NCI-H1436 treated with DMSO at 0.1 percent for 48 hours (cell line): ENCODE results near the gene CCDC15.
"Not testable (repeated sequence)": the region's sequence is repeated elsewhere in the genome, so short reads cannot be mapped to it uniquely, and the experiment has no call there.

Experiments used
- DNase-seq: peaks from one replicate; lab custom pipeline; 2025; lab: John Stamatoyannopoulos, UW

Gene CCDC15

GRCh38 chr11:125082040-125082439, 128.0 kb downstream of the CCDC15 start:
- DNase-seq: no peak

DNA sequence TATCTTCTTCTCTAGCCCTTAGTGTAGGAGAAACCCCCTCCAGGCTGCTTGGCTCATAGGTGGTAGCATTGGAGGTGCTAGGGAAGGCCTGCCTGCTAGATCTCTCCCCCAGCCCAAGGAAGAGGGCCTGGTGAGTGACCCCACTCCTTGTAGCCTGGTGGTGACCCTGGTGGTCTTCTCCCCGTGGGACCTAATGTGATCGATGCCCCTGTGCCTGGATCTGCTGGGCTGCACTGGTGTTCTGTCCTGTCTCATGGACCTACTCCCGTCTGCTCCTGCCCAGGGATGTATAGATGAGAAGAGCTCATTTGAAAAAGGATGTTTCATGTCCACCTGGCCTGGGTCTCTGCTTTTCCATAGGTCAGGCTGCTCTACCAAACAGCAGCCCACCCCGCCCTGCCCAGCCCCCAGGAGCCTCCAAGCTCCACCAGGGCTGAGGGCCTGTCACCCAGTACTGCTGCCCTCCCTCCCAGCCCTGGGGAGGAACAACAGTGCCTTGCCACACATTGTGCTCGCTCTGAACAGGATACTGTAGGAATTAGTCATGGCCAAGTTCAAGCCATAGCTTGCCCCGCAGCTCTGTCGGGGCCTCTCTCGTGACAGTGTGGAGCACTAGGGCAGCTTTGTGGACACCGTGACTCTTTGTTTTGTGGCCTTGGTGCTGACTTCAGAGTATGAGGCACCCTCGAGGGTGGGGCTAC, 128.8 kb downstream of the CCDC15 start:
- DNase-seq: no peak

DNA sequence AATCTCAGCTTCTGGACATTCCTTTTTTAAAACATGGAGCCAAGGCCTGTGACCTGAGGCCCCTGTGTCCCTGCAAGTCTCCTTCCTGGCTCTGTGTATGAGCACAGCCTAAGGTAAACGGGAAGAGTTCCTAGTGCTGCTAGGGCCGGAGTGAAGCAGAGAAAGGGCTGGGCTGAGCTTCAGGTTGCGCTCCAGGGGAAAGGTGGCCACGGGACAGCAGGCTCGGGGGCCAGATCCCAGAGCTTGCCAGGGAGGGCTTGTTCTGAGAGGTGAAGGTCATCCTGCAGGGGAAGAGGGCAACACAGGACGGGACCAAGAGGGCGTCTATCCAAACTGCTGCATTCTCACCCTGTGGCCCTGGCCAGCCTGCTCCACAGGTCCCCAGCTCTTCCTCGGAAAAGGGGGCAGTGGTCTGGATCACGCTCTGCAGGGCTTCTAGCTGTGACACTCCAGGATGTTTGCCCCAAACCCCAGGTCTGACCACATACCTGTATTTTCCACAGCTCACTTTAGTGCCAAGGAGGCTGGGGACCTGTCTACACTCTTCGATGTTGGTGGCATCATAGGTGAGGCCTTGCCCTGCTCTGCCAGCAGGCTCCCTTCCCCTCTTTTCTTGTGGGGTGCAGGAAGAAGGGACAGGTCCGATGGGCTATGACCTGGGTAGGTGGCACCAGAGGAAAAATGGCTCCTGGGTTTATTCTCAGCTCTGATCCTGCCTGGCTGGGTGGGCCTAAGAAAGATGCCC, 129.5 kb downstream of the CCDC15 start:
- no peak for DNase-seq

DNA sequence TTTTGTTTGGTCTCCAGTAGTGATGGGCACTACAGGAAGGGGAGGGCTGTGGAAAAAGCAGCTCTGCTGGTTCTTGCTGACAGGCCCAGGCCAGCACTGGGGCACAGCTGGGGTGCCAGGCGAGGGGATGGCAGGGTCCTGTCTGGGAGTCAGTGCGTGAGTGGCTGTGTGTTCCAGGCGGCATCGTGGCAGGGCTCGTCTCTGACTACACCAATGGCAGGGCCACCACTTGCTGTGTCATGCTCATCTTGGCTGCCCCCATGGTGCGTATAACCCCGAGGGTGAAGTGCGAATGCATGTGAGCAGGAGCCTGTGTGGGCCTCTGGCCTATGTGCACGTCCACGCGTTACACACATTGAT, 130.0 kb downstream of the CCDC15 start:
- no peak for DNase-seq

- no peak for DNase-seq
Observed at GRCh38 chr11:125084761-125085231, 130.8 kb downstream of the CCDC15 start.

- no peak for DNase-seq
Observed at GRCh38 chr11:125085301-125086081, 131.5 kb downstream of the CCDC15 start.

DNA sequence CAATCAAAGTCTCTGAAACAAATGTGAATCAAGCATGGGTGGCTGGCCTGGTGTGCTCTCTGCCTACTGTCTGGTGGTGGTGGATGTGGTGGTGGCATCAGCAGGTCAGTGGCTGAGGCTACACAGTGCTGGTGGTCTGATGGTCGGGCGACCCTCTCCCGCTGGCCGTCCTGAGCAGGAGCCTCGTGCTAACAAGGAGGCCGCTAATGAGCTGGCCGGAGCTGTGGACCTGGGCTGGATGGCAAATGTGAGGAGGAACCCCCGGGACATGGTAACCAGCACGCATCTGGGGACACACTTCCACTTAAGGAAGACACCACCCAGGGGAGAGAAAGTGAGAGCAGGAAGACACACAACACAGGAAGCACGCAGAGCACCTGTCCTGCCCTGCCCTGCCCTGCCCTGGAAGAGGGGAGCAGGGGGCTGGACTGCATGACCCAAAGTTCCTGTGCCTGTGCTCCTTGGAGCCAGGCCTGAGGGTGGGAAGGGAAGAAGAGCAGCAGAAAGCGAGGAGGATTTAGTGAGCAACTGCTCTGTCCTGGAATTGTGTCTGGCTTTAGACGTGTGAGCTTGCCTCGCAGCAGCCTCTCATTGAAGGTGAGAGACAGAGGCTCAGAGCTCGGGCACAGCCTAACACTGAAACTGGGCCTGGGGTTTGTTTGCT, 132.8 kb downstream of the CCDC15 start:
- DNase-seq: no peak

DNA sequence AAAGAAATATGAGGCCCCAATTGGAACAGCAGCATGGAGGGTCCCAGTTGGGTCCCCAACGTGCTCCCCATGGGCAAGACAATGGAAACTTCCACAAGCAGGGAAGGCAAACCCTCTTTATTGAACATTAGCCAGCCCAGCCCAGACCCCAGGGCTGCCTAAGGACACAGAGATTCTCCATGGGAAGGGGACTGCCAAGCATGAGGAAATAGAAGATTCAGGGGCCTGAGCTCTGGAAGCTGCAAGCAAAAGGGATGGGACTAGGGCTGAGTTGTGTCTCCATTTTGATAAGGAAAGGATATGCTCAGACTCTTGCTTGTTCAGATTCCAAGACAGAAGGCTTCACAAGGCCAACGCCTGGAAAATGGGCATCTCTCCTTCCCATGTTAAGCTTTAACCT, 134.1 kb downstream of the CCDC15 start:
- no peak for DNase-seq

DNA sequence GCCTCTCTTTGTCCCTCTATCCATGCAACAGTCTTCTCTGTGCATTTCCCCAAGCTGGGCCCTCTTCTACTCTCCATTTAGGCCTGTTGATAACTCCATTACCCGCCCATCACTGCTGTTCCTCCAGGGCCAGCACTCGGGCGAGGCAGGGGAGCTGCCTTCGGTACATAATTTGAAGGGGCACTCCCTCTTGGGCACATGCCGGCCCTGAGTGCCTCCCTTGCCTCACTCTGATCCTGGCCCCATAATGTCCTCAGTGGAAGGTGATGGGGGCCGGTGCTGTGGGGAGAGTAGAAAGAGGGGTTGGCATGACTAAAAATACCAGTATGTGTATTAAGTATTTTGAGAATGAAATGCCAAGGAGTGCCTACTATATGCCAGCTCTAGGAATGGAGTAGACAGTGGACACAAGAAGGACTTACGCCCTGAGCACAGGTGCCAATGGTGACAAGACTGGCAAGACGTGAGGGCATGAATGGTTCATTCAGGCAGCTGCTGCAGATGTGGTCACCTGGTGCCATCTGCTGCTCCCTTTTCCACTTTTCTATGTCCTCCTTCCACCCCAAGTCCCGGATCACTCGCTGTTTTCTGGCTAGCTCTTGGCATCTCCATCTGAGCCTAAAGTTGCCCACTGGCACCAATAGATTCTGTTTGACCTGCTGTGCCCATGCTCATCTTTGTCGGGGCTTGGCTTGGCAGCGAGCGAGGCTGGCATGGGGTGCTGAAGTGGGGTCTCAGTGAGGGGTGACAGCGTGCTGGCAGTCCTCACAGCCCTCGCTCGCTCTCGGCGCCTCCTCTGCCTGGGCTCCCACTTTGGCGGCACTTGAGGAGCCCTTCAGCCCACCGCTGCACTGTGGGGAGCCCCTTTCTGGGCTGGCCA, 134.8 kb downstream of the CCDC15 start:
- no peak for DNase-seq

DNA sequence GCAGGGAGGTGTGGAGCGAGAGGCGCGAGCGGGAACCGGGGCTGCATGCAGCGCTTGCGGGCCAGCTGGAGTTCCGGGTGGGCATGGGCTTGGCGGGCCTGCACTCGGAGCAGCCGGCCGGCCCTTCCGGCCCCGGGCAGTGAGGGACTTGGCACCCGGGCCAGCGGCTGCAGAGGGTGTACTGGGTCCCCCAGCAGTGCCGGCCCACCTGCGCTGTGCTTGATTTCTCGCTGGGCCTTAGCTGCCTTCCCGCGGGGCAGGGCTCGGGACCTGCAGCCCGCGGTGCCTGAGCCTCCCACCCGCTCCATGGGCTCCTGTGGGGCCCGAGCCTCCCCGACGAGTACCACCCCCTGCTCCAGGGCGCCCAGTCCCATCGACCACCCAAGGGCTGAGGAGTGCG, 135.5 kb downstream of the CCDC15 start:
- not testable (repeated sequence) for DNase-seq

DNA sequence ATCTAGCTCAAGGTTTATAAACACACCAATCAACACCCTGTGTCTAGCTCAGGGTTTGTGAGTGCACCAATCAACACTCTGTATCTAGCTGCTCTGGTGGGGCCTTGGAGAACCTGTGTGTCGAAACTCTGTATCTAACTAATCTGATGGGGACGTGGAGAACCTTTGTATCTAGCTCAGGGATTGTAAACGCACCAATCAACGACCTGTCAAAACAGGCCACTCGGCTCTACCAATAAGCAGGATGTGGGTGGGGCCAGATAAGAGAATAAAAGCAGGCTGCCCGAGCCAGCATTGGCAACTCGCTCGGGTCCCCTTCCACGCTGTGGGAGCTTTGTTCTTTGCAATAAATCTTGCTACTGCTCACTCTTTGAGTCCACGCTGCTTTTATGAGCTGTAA, 136.1 kb downstream of the CCDC15 start:
- DNase-seq: not testable (repeated sequence)

DNA sequence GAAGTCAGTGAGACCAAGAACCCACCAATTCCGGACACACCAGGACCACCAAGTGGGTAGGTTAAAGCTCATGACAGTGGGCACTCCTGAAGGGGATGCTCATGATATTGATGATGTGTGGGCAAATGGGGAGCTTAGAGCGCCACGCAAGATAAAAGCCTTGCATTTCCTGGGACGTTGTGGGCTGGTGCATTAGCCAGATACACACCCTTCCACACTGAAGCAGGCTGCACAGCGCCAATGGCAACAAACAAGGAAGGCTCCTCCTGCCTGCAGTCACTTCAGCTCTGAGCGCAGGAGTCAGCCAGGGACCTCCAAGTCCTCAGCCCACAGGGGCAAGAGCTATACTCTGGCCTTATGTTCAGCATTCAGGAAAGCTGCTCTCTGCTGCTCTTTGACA, 136.8 kb downstream of the CCDC15 start:
- no peak for DNase-seq
